Activated CD4-positive, alpha-beta T cell treated with anti-CD3 and anti-CD28 coated beads, Interleukin-2, amount 10 ng/mL, durations not matched to agents 24 days and 14 days (primary cell): ENCODE results near the gene TRAPPC10. TPM values are rescaled to one million over a fixed set of nuclear protein-coding genes. Genes with fewer than 3 reads are reported as not detected.
A peak's percentile ranks its signal among the peaks of the same experiment; 100 is the strongest.

Experiments
- DNase-seq: peaks from one replicate; pipeline ENCODE4 v3.0.0; 2022
- H3K27ac Mint-ChIP-seq: one replicate; pipeline ENCODE4 v1.8.0; 2022; ENCODE audit warnings: mild to moderate bottlenecking, mixed read lengths
- H3K27me3 Mint-ChIP-seq: one replicate; pipeline ENCODE4 v1.8.0; 2022; ENCODE audit warnings: mixed read lengths
- H3K36me3 Mint-ChIP-seq: one replicate; pipeline ENCODE4 v1.8.0; 2022; ENCODE audit warnings: low read depth, mild to moderate bottlenecking, mixed read lengths
- H3K4me1 Mint-ChIP-seq: one replicate; pipeline ENCODE4 v1.8.0; 2021; ENCODE audit warnings: mixed read lengths
- H3K4me3 Mint-ChIP-seq: one replicate; pipeline ENCODE4 v1.8.0; 2022; ENCODE audit warnings: mild to moderate bottlenecking, moderate library complexity, mixed read lengths
- H3K9me3 Mint-ChIP-seq: one replicate; pipeline ENCODE4 v1.8.0; 2021; ENCODE audit warnings: mixed read lengths
- intact Hi-C: fragments of 100-400 bp; cut with micrococcal nuclease; formaldehyde crosslinking; loops from one replicate; pipeline ENCODE4 v1.15.1; 2023
- total RNA-seq: library from RNA; stranded (reverse); gene quantifications from 2 replicates; pipeline ENCODE4 v1.2.3, GENCODE V29; 2022

TRAPPC10 gene
- total RNA-seq, 1 donor from 2014 or later = 75.0 TPM

DNA sequence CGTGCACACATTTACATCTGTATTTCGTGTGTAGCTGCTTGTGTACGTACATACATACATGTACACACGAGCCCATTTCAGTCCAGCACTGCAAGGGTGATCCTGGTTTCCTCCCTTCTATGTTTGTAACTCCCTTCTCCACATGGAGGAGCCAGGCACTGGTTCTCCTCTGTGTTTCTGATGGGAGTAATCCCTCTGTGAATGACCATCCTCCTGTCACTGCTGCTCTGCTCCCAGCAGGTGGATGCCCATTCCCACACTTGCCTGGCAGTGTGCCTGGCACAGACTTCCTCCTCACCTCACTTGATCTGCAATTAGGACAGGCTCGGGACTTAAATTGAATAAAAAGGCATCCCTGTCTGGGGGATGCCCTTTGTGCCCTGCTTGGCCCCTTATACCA, 37.1 kb downstream of the TRAPPC10 start:
- DNase-seq = no peak
- H3K27me3 Mint-ChIP-seq = no peaks in the 10 kb centered on the region
- no peaks in the 10 kb centered on the region for H3K9me3 Mint-ChIP-seq
- H3K4me1 Mint-ChIP-seq = peaks cover 18% of the 10 kb centered on the region
- peaks cover 41% of the 10 kb centered on the region for H3K36me3 Mint-ChIP-seq
- intact Hi-C loops = no loop called here
- H3K27ac Mint-ChIP-seq = peak overlapping the region; percentile 74
- no peak overlapping the region for H3K4me3 Mint-ChIP-seq

DNA sequence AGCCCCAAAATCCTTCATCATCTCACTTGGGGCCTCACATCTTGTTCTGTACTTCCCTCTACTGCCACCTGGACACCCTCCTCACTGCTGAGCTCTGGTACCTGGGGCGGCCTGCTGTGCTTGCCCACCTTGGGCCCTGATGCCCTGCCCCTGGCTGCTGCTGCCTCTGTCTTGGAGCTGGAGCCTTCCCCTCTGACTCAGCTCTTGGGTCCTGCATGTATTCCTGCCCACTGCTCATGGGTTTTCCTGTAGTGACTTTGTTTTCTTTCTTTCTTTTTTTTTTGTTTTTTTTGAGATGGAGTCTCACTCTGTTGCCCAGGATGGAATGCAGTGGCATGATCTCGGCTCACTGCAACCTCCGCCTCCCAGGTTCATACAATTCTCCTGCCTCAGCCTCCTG, 37.5 kb downstream of the TRAPPC10 start:
- intact Hi-C loops = no loop called here
- H3K4me3 Mint-ChIP-seq = no peak overlapping the region
- H3K4me1 Mint-ChIP-seq = peaks cover 20% of the 10 kb centered on the region
- peak overlapping the region; percentile 74 for H3K27ac Mint-ChIP-seq
- peaks cover 41% of the 10 kb centered on the region for H3K36me3 Mint-ChIP-seq
- no peaks in the 10 kb centered on the region for H3K27me3 Mint-ChIP-seq
- no peak for DNase-seq
- H3K9me3 Mint-ChIP-seq = no peaks in the 10 kb centered on the region

DNA sequence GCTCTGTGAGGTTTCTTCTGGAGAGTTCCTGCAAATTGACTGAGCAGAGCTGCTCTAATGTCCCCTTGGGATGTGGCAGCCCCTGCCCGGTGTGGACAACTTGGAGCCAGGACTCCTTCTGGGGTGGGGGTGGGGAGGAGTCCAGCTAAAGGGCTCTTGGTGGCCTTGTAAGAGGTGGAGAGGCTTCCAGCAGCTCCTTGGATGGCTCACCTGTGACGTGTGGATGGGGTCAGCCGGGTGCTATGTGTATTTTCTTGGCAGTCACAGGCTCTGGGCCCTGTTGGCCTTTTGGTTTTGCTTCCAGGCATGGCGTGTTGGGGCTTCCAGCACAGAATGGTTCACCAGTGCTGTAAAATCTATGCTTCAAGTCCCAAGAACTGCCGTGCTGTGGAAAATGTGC, 38.2 kb downstream of the TRAPPC10 start:
- Mint-ChIP-seq H3K9me3 (no peaks in the 10 kb centered on the region), H3K27ac (no peak overlapping the region), H3K4me3 (no peak overlapping the region), H3K4me1 (peaks cover 22% of the 10 kb centered on the region), H3K27me3 (no peaks in the 10 kb centered on the region), H3K36me3 (peaks cover 42% of the 10 kb centered on the region)
- intact Hi-C loops = no loop called here
- DNase-seq = no peak

DNA sequence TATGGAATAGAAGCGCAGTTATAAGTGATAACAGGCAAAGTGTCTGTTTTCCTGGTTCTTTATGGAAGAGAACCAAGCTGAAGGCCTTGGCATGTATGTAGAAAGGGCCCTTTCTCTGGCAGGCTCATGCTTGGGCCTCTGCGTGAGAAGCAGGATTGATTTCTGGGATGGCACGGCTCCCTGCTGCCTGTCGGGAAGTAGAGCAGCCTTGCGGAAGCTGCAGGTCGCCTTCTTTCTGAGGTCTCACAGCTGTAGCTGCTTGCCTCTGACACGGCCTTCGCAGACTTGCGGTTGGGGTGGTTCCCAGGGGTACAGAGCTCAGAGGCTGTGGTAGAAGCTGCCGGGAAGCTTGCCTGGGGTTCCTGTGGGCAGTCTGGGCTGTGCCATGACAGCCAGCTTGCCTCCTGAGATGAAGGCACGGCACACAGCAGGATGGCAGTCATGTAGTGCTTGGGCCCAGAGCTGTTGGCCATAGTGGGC, 39.4 kb downstream of the TRAPPC10 start:
- H3K27me3 Mint-ChIP-seq = no peaks in the 10 kb centered on the region
- intact Hi-C loops = no loop called here
- no peak overlapping the region for H3K27ac Mint-ChIP-seq
- DNase-seq = no peak
- peaks cover 51% of the 10 kb centered on the region for H3K36me3 Mint-ChIP-seq
- H3K4me3 Mint-ChIP-seq = no peak overlapping the region
- H3K4me1 Mint-ChIP-seq = peaks cover 25% of the 10 kb centered on the region
- no peaks in the 10 kb centered on the region for H3K9me3 Mint-ChIP-seq

DNA sequence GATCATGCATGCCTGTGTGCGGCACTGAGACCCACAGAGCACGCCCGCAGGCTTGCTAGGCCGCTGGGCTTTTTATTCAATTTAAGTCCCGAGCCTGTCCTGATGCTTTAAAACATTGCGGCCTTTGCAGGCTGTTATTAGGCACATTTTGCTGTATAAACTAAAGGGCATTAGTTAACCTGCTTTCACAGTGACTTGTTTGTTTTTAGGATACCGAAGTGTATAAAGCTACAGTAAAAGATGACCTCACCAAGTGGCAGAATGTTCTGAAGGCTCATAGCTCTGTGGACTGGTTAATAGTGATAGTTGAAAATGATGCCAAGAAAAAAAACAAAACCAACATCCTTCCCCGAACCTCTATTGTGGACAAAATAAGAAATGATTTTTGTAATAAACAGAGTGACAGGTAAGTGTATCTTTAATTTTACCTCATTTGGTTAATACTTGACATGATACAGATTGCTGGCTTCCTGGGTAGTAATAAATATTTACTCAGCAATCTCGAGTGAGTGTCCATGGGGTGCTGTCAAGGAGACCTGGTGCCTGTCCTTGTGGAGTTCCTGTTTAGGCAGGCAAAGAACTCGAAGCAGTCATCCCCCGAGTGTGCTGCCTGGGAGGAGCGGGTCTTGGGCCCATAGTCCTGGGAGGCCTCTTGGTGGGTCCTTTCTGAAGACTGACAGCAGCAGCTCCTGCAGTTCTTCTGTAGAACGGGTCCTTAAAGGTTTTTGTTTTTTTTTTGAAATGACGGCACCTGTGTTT, 40.1 kb downstream of the TRAPPC10 start:
- peaks cover 49% of the 10 kb centered on the region for H3K36me3 Mint-ChIP-seq
- peaks cover 32% of the 10 kb centered on the region for H3K4me1 Mint-ChIP-seq
- no peak for DNase-seq
- intact Hi-C loops = no loop called here
- H3K4me3 Mint-ChIP-seq = no peak overlapping the region
- no peaks in the 10 kb centered on the region for H3K9me3 Mint-ChIP-seq
- H3K27me3 Mint-ChIP-seq = no peaks in the 10 kb centered on the region
- peak overlapping the region; percentile 34 for H3K27ac Mint-ChIP-seq

DNA sequence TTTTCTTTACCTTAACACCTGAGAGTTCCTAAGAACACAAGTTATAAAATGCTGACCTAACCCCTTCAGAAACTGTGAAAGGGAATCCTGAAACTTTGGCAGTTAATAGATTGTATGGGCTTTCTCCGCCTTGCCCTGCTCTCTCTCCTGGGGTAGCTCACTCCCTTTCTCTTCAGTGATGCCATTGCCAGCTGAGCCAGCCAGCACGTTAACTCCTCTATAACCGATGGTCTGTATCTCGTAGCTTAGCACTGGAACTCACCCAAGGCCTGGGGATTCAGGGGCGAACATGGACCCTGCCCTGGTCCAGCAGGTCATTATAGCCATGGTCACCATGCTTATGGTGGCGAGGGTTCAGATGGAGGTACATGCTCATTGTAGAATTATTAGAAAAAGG, 40.7 kb downstream of the TRAPPC10 start:
- no peak for DNase-seq
- Mint-ChIP-seq H3K4me3 (no peak overlapping the region), H3K4me1 (peaks cover 31% of the 10 kb centered on the region), H3K27me3 (no peaks in the 10 kb centered on the region), H3K27ac (peak overlapping the region; percentile 45), H3K36me3 (peaks cover 44% of the 10 kb centered on the region), H3K9me3 (no peaks in the 10 kb centered on the region)
- intact Hi-C loops = no loop called here

DNA sequence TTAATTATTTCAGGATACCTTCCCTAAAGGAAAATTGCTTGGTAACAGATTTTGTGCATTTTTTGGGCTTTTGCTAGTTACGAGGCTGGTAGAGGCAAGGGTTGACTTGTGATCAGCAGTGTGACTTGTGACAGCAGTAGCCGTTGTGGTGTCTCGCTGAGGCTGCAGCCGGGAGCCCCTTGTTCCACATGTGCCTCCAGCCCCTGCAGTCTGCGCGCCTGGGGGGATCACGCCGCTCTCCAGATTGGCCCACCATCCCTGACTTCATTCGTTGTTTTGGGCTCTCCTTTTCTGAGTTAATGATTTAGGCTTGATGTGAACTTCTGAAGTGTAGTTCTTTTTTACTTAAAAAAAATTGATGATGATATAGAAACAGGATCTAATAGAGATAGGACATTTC, 41.5 kb downstream of the TRAPPC10 start:
- Mint-ChIP-seq H3K36me3 (peaks cover 45% of the 10 kb centered on the region), H3K4me3 (no peak overlapping the region), H3K27ac (no peak overlapping the region), H3K27me3 (no peaks in the 10 kb centered on the region), H3K9me3 (no peaks in the 10 kb centered on the region), H3K4me1 (peaks cover 38% of the 10 kb centered on the region)
- intact Hi-C loops = no loop called here
- DNase-seq = no peak

DNA sequence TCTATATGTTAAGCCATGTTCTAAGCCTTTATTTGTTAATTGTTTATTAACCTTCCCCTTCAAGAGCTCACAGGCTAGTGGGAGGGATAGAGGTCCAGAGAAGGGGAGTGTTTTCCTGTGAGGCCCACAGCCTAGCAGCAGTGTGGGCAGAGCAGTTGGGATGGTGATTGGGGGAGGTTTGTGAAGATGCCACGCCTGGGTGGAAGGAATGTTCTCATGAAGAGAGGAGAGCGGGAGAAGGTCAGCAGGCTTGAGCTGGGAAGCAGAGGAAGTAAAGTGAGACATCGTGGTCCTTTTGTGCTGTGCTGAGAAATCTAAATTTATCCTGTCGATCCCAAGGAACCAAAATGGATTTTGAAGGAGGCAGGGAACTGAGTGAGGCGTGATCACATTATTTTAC, 42.6 kb downstream of the TRAPPC10 start:
- intact Hi-C loops = no loop called here
- Mint-ChIP-seq H3K27me3 (no peaks in the 10 kb centered on the region), H3K4me1 (peaks cover 34% of the 10 kb centered on the region), H3K9me3 (no peaks in the 10 kb centered on the region), H3K4me3 (no peak overlapping the region), H3K36me3 (peaks cover 48% of the 10 kb centered on the region), H3K27ac (peak overlapping the region; percentile 27)
- no peak for DNase-seq

DNA sequence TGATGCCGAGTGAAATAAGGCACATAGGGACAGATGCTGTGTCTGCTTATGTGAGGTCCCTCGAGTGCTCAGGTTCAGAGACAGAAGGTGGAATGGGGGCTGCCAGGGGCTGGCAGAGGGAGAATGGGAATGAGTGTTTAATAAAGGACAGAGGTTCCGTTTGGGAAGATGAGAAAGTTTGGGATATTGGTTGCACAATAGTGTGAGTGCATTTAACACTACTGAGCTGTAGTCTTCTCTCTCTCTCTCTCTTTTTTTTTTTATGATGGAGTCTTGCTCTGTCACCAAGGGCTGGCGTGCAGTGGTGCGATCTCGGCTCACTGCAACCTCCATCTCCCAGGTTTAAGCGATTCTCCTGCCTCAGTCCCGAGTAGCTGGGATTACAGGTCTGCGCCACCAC, 44.9 kb downstream of the TRAPPC10 start:
- H3K4me3 Mint-ChIP-seq = no peak overlapping the region
- intact Hi-C loops = no loop called here

DNA sequence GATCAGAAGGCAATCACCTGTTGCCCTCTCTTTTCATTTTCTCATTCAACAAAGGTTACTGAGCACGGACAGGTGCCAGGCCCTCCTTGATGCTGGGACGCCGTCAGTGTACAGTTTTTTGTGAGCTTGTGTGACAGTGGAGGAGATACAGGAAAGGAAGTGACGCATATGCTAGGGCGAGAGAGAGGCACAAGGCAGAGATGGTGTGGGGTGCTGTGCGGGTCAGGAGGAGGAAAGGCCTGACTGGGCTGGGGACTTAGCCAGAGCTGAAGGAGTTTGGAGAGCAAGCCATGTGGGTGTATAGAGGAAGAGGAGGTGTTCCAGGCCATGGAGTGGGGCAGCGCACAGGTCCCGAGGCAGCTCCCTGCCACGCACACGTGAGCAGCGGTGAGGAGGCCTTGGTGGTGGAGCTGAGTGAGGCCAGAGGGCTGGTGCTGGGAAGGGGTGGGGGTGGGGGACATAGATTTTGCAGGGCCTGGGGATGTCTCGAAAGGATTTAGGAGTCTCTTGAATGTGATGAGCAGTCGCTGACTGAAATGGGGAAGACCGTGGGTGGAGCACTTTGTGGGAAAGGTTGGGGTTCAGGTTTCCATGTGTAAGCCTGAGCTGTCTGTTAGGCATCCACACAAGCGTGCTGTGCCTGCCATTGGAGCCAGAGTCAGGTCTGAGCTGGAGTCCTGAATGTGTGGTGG, 46.0 kb downstream of the TRAPPC10 start:
- Mint-ChIP-seq H3K27me3 (no peaks in the 10 kb centered on the region), H3K9me3 (no peaks in the 10 kb centered on the region), H3K4me3 (peak overlapping the region; percentile 62), H3K36me3 (peaks cover 43% of the 10 kb centered on the region), H3K27ac (peak overlapping the region; percentile 89), H3K4me1 (peaks cover 31% of the 10 kb centered on the region)
- DNase-seq = peak; percentile 65
- intact Hi-C loops = loop anchor here (2.0 kb wide), 1 partner anchor 45 kb away; the partner anchor contains the start of gene TRAPPC10

More for the DNA sequence above, 44.9 kb downstream of the TRAPPC10 start:
- H3K9me3 Mint-ChIP-seq = no peaks in the 10 kb centered on the region
- H3K36me3 Mint-ChIP-seq = peaks cover 49% of the 10 kb centered on the region
- H3K4me1 Mint-ChIP-seq = peaks cover 33% of the 10 kb centered on the region
- H3K27me3 Mint-ChIP-seq = no peaks in the 10 kb centered on the region
- peak overlapping the region; percentile 69 for H3K27ac Mint-ChIP-seq
- no peak for DNase-seq

DNA sequence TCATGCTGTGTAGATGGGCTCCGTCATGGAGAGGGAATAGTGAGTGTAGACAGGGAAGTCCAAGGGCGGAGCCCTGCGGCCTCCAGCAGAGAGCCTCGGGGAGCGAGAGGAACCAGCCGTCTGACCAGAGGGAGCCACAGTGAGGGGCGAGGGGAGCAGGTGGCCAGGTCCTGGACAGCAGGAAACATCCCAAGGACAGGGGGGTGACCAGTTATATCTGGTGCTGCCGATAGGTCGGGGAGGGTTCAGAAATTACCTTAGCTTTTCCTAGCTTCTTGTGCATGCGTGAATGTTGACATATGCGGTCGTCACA, 46.5 kb downstream of the TRAPPC10 start:
- peak overlapping the region; percentile 89 for H3K27ac Mint-ChIP-seq

DNA sequence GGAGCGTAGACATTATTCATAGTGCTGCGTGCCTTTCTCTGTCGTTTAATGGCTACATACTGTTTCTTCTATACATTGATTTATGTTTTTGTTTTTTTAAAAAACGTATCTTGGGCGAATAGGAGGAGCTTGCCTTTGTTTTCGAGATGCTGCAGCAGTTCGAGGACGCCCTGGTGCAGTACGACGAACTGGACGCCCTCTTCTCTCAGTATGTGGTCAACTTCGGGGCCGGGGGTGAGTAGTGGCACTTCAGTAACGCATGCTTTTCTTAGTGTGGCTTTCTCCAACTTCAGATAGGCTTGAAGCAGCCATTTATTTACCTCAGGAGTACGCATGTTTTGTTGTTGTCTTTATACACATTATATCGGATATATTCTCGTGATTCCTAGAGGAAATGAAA, 46.9 kb downstream of the TRAPPC10 start:
- no peak overlapping the region for H3K4me3 Mint-ChIP-seq
- peaks cover 32% of the 10 kb centered on the region for H3K4me1 Mint-ChIP-seq
- H3K9me3 Mint-ChIP-seq = no peaks in the 10 kb centered on the region
- DNase-seq = no peak
- H3K27ac Mint-ChIP-seq = no peak overlapping the region
- H3K27me3 Mint-ChIP-seq = no peaks in the 10 kb centered on the region
- intact Hi-C loops = loop anchor here (2.0 kb wide), 1 partner anchor 46 kb away; the partner anchor contains the start of gene TRAPPC10
- peaks cover 41% of the 10 kb centered on the region for H3K36me3 Mint-ChIP-seq

More for the DNA sequence above, 46.5 kb downstream of the TRAPPC10 start:
- peak overlapping the region; percentile 62 for H3K4me3 Mint-ChIP-seq
- no peaks in the 10 kb centered on the region for H3K27me3 Mint-ChIP-seq
- no peaks in the 10 kb centered on the region for H3K9me3 Mint-ChIP-seq
- peaks cover 42% of the 10 kb centered on the region for H3K36me3 Mint-ChIP-seq
- DNase-seq = no peak
- intact Hi-C loops = loop anchor here (2.0 kb wide), 1 partner anchor 46 kb away; the partner anchor contains the start of gene TRAPPC10
- peaks cover 32% of the 10 kb centered on the region for H3K4me1 Mint-ChIP-seq

DNA sequence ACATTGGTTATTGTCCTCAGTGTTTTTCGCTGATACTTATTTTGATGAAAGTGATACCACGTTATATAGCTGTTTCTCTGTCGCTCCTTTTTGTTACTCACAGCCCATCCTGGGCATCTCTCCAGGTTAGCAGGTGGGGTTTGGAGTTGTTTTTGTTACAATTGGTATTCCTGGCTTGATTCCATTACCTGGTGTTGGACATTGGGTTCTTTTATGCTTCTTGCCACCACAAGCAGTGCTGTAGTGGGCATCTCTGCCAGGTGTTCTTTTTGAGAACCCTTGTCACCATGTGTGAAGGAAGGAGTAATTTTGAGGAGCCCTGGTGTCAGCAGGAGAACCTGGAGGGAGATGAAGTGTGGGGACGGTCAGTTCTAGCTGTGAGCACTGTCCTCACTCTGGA, 47.6 kb downstream of the TRAPPC10 start:
- DNase-seq = no peak
- Mint-ChIP-seq H3K36me3 (peaks cover 42% of the 10 kb centered on the region), H3K27ac (peak overlapping the region; percentile 0), H3K9me3 (no peaks in the 10 kb centered on the region), H3K27me3 (no peaks in the 10 kb centered on the region), H3K4me1 (peaks cover 32% of the 10 kb centered on the region), H3K4me3 (no peak overlapping the region)
- intact Hi-C loops = loop anchor here (2.0 kb wide), 1 partner anchor 47 kb away; the partner anchor contains the start of gene TRAPPC10

DNA sequence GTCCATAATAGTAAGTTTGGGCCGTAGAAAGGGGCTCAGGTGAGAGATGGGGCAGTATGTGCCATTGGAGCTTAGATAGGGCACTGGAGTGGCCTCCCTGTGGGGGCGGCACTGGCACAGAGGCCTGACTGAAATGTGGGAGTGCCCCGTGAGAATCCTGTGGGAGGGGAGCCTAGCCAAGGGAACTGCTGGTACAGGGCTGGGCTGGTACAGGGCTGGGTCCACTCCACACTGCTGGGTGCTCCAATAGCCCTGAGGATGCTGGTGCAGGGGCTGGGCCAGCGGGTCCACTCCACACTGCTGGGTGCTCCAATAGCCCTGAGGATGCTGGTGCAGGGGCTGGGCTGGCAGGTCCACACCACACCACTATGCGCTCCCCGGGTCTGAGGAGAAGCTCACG, 50.3 kb downstream of the TRAPPC10 start:
- Mint-ChIP-seq H3K36me3 (peaks cover 44% of the 10 kb centered on the region), H3K4me3 (no peak overlapping the region), H3K4me1 (peaks cover 44% of the 10 kb centered on the region), H3K27ac (peak overlapping the region; percentile 30), H3K27me3 (no peaks in the 10 kb centered on the region), H3K9me3 (no peaks in the 10 kb centered on the region)
- DNase-seq = no peak
- intact Hi-C loops = no loop called here
